B cell (primary cell): ENCODE measurements around the gene TNXB. TPM values are rescaled to one million over a fixed set of nuclear protein-coding genes. Genes with fewer than 3 reads are reported as not detected.
"Not testable (repeated sequence)": the region's sequence is repeated elsewhere in the genome, so short reads cannot be mapped to it uniquely, and the experiment has no call there.

Source experiments
- ATAC-seq: fragments of 200-7000 bp; cut with Tn5 transposase; one replicate; pipeline ENCODE4 v1.10.0; 2021; ENCODE audit warnings: low read depth, mild to moderate bottlenecking, moderate number of reproducible peaks, moderate library complexity
- CTCF ChIA-PET: fragments of 350-600 bp; sonication (Branson Sonifier 250); formaldehyde crosslinking; loops from one replicate; lab custom pipeline; 2021; ENCODE audit warnings: antibody characterized with exemption, inconsistent platforms; lab: Charles Lee
- POLR2A ChIA-PET: fragments of 350-600 bp; sonication (Branson Sonifier 250); formaldehyde crosslinking; loops from one replicate; lab custom pipeline; 2021; ENCODE audit warnings: antibody characterized with exemption; lab: Charles Lee
- DNase-seq: peaks from one replicate; pipeline ENCODE4 v3.0.0; 2013
- H2AFZ ChIP-seq: 2 replicates; pipeline ENCODE4 v1.6.1; 2012; ENCODE audit warnings: mild to moderate bottlenecking, low read depth, low read length; ENCODE audit not compliant: insufficient read depth, poor library complexity, severe bottlenecking
- H3K27ac ChIP-seq, 2 donors: 1 replicate in 1 of 2; 2 replicates in 1 of 2; pipeline ENCODE4 v1.5.1; 2012 to 2013; ENCODE audit warnings: low read length in 2 of 2, mild to moderate bottlenecking in 2 of 2, moderate library complexity in 1 of 2
- H3K27me3 ChIP-seq, 4 experiments: fragments of 200-600 bp in 1 of 4; sonication (generic) in 1 of 4; replicated peaks in 1 of 4; 1 replicate in 2 of 4; 2 replicates in 2 of 4; pipeline versions ENCODE4 v1.6.1 to v1.7.0; 2013 to 2016; ENCODE audit warnings: low read length in 3 of 4, mild to moderate bottlenecking in 2 of 4, mixed read lengths in 1 of 4, moderate library complexity in 1 of 4; ENCODE audit not compliant: insufficient read depth in 4 of 4, control insufficient read depth in 3 of 4; ENCODE audit errors: control extremely low read depth in 1 of 4
- H3K36me3 ChIP-seq, 2 experiments: replicated peaks in 1 of 2; 1 replicate in 1 of 2; 2 replicates in 1 of 2; pipeline versions ENCODE4 v1.6.1 to v1.7.1; 2013; ENCODE audit warnings: low read length in 1 of 2; ENCODE audit not compliant: insufficient read depth in 2 of 2, control insufficient read depth in 1 of 2; ENCODE audit errors: control extremely low read depth in 1 of 2, extremely low read depth in 1 of 2
- H3K4me1 ChIP-seq, 2 donors: fragments of 200-600 bp in 1 of 2; sonication (generic) in 1 of 2; 1 replicate in 1 of 2; 2 replicates in 1 of 2; pipeline versions ENCODE4 v1.5.1 to v1.6.1; 2013 to 2017; ENCODE audit warnings: low read length in 2 of 2; ENCODE audit not compliant: control insufficient read depth in 2 of 2, insufficient read depth in 2 of 2
- H3K4me2 ChIP-seq: replicated peaks from 2 replicates; pipeline ENCODE3; 2012; ENCODE audit warnings: mild to moderate bottlenecking, low read depth, low read length; ENCODE audit not compliant: poor library complexity, severe bottlenecking
- H3K4me3 ChIP-seq, 5 experiments: fragments of 200-600 bp in 1 of 5; sonication (generic) in 1 of 5; 1 replicate in 3 of 5; 2 replicates in 2 of 5; pipeline versions ENCODE4 v1.5.1 to v1.7.0; 2011 to 2016; ENCODE audit warnings: low read length in 4 of 5, mild to moderate bottlenecking in 4 of 5, low read depth in 2 of 5, control low read depth in 1 of 5, moderate library complexity in 1 of 5; ENCODE audit not compliant: insufficient read depth in 1 of 5; ENCODE audit errors: control extremely low read depth in 1 of 5, extremely low read depth in 1 of 5
- H3K79me2 ChIP-seq: fragments of 200-600 bp; sonication (generic); one replicate; pipeline ENCODE4 v1.6.0; 2016; ENCODE audit warnings: low read length; ENCODE audit not compliant: control insufficient read depth, insufficient read depth
- H3K9ac ChIP-seq: fragments of 200-600 bp; sonication (generic); 2 replicates; pipeline ENCODE4 v1.6.1; 2017; ENCODE audit warnings: mild to moderate bottlenecking, low read length, moderate library complexity
- H3K9me3 ChIP-seq, 3 donors: one replicate each; pipeline versions ENCODE4 v1.6.1 to v1.7.1; 2013; ENCODE audit warnings: low read length in 2 of 3; ENCODE audit not compliant: control insufficient read depth in 2 of 3, insufficient read depth in 1 of 3; ENCODE audit errors: control extremely low read depth in 1 of 3
- H4K20me1 ChIP-seq: 2 replicates; pipeline ENCODE4 v1.6.0; 2012; ENCODE audit warnings: mild to moderate bottlenecking, low read length; ENCODE audit not compliant: insufficient read depth, control insufficient read depth, poor library complexity, severe bottlenecking
- H3K27ac Mint-ChIP-seq: one replicate; pipeline ENCODE4 v1.8.0; 2021; ENCODE audit warnings: mixed read lengths
- H3K27me3 Mint-ChIP-seq: one replicate; pipeline ENCODE4 v1.8.0; 2021; ENCODE audit warnings: mixed read lengths
- H3K4me1 Mint-ChIP-seq: one replicate; pipeline ENCODE4 v1.8.0; 2021; ENCODE audit warnings: mixed read lengths
- H3K4me3 Mint-ChIP-seq: one replicate; pipeline ENCODE4 v1.8.0; 2021; ENCODE audit warnings: mixed read lengths
- H3K9me3 Mint-ChIP-seq: one replicate; pipeline ENCODE4 v1.8.0; 2022; ENCODE audit warnings: mixed read lengths; ENCODE audit not compliant: insufficient read depth
- EZH2 ChIP-seq: IDR thresholded peaks from 2 replicates; pipeline ENCODE4 v1.6.1; 2012; ENCODE audit warnings: borderline replicate concordance, low read depth, mild to moderate bottlenecking, moderate library complexity, low read length; ENCODE audit not compliant: insufficient read depth, poor library complexity, severe bottlenecking
- WGBS: methylation state at CpG from one replicate; pipeline ENCODE4 v1.1.5; 2013; ENCODE audit warnings: missing lambda C conversion rate; ENCODE audit not compliant: insufficient coverage; 5-methylcytosine and 5-hydroxymethylcytosine counted together
- intact Hi-C: fragments of 100-400 bp; cut with micrococcal nuclease; formaldehyde crosslinking; loops from one replicate; pipeline ENCODE4 v1.10.0; 2022
- polyA plus RNA-seq: library from polyadenylated mRNA; depleted of rRNA; stranded (reverse); fragments of >200 nt; gene quantifications from 2 replicates; pipeline ENCODE4 v1.2.3, GENCODE V29; 2012
- total RNA-seq, 2 donors: library from RNA; stranded (reverse); fragments of 120-200 nt in 1 of 2; gene quantifications; 1 replicate in 1 of 2; 2 replicates in 1 of 2; pipeline versions ENCODE4 v1.2.3 to v1.2.4, GENCODE V29; 2013 to 2022
- TF ChIP-seq, protein P1 (sequence below): fragments of 200-600 bp; IDR thresholded peaks from one replicate; pipeline ENCODE4 v1.8.0; 2022; ENCODE audit warnings: antibody characterized with exemption, mild to moderate bottlenecking

Gene TNXB
- total and polyA plus RNA-seq, 2 donors (not counting 1 experiment from before 2014, with no cell fraction given), result 1.4 to 19.0 TPM

DNA sequence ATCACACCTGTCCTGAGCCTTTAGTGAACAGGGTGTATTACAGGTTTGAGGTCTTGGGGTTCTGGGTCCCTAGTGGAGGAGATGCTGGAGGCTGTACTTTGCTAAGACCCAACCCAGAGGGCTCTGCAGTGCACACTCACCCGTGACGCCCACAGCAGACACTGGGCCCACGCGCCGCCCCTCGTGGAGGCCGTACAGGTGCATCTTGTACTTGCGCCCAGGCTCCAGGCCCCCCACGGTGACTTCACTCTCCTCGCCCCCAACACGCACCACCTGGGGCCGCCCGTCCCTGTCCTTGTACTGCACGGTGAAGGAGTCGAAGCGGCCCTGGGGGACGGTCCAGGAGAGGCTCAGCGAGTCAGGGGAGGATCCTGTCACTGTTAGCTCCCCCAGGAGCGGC, 41.6 kb downstream of the TNXB start:
- H3K4me3 ChIP-seq, H3K27ac Mint-ChIP-seq, H2AFZ ChIP-seq, H3K4me1 Mint-ChIP-seq, H3K27ac ChIP-seq, H3K27me3 ChIP-seq, ATAC-seq, intact Hi-C loops, H4K20me1 ChIP-seq, H3K4me1 ChIP-seq, H3K79me2 ChIP-seq, CTCF ChIA-PET, H3K4me2 ChIP-seq, H3K9me3 ChIP-seq, H3K4me3 Mint-ChIP-seq, DNase-seq, H3K9me3 Mint-ChIP-seq, H3K9ac ChIP-seq, H3K36me3 ChIP-seq, POLR2A ChIA-PET: not testable (repeated sequence)
- WGBS, result 88% methylated on average over 11 of the region's 19 CpGs
- H3K27me3 Mint-ChIP-seq, result peaks cover 11% of the 10 kb centered on the region

DNA sequence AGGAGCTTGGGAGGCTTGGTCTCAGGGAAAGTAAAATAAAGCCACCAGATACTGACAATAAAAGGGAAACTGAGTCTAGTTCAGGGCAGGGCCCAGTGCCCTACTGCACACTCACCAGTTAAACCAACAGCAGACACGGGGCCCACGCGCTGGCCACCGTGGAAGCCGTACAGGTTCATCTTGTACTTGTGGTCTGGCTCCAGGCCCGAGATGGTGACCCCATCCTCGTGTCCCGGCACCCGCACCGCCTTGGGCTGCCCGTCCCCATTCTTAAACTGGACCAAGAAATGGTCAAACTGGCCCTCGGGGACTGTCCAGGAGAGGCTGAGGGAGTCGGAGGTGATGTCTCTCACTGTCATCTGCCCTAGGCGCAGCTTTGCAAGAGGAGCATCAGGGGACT, 44.4 kb downstream of the TNXB start:
- Histone ChIP-seq H3K36me3 (no peaks in the 10 kb centered on the region), H3K4me1 (no peaks in the 10 kb centered on the region), H3K9ac (no peak overlapping the region), H3K4me2 (no peak overlapping the region), H4K20me1 (no peaks in the 10 kb centered on the region), H3K9me3 (no peaks in the 10 kb centered on the region), H2AFZ (no peak overlapping the region), H3K4me3 (no peak overlapping the region), H3K27me3 (no peaks in the 10 kb centered on the region), H3K79me2 (no peaks in the 10 kb centered on the region), H3K27ac (no peak overlapping the region)
- H3K27me3 Mint-ChIP-seq, result peaks cover 8% of the 10 kb centered on the region
- DNase-seq (no peak), ATAC-seq (no peak)
- no peaks in the 10 kb centered on the region for H3K9me3 Mint-ChIP-seq
- ChIA-PET CTCF (no interaction called here), POLR2A (no interaction called here)
- intact Hi-C loops, result no loop called here
- no peak overlapping the region for H3K4me3 Mint-ChIP-seq
- no peak overlapping the region for H3K27ac Mint-ChIP-seq
- H3K4me1 Mint-ChIP-seq, result no peaks in the 10 kb centered on the region
- WGBS, result 91% methylated on average over 14 of the region's 14 CpGs
- TF ChIP-seq, protein P1, sequence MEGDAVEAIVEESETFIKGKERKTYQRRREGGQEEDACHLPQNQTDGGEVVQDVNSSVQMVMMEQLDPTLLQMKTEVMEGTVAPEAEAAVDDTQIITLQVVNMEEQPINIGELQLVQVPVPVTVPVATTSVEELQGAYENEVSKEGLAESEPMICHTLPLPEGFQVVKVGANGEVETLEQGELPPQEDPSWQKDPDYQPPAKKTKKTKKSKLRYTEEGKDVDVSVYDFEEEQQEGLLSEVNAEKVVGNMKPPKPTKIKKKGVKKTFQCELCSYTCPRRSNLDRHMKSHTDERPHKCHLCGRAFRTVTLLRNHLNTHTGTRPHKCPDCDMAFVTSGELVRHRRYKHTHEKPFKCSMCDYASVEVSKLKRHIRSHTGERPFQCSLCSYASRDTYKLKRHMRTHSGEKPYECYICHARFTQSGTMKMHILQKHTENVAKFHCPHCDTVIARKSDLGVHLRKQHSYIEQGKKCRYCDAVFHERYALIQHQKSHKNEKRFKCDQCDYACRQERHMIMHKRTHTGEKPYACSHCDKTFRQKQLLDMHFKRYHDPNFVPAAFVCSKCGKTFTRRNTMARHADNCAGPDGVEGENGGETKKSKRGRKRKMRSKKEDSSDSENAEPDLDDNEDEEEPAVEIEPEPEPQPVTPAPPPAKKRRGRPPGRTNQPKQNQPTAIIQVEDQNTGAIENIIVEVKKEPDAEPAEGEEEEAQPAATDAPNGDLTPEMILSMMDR, result no peak
- TF ChIP-seq EZH2, result no peak
